Motor neuron (in vitro differentiated cells): ENCODE results near the gene CDH9. TPM values are rescaled to one million over a fixed set of nuclear protein-coding genes. Genes with fewer than 3 reads are reported as not detected.

Experiments used
- ATAC-seq, 8 experiments: fragments of 200-7000 bp; cut with Tn5 transposase; replicated peaks in 6 of 8; 2 replicates each; pipeline ENCODE4 v1.8.0; 2021; ENCODE audit warnings: mild to moderate bottlenecking in 8 of 8, moderate library complexity in 8 of 8
- H3K27ac ChIP-seq, 2 donors: fragments of 250-450 bp; sonication (Bioruptor Pico); 2 replicates each; pipeline ENCODE4 v1.9.0; 2021; ENCODE audit warnings: antibody characterized with exemption in 2 of 2, mild to moderate bottlenecking in 2 of 2, moderate library complexity in 1 of 2
- H3K4me1 ChIP-seq, 2 donors: fragments of 250-450 bp; sonication (Bioruptor Pico); replicated peaks in 1 of 2; 2 replicates each; pipeline ENCODE4 v1.6.1; 2021; ENCODE audit warnings: antibody characterized with exemption in 2 of 2, mild to moderate bottlenecking in 2 of 2, moderate library complexity in 1 of 2
- H3K4me3 ChIP-seq, 5 donors: fragments of 250-450 bp; sonication (Bioruptor Pico); 2 replicates each; pipeline ENCODE4 v1.9.0; 2021; ENCODE audit warnings: antibody characterized with exemption in 5 of 5, mild to moderate bottlenecking in 5 of 5, moderate library complexity in 4 of 5
- WGBS, 10 experiments: fragments of 450-650 bp; shearing (Covaris generic); methylation state at CpG; one replicate each; pipeline ENCODE4 v1.0.0; 2022; 5-methylcytosine and 5-hydroxymethylcytosine counted together
- in situ Hi-C, 9 experiments: fragments of 400-800 bp; cut with MboI; loops; one replicate each; pipeline ENCODE4 v1.15.0; 2021; ENCODE audit warnings: low sequenced_read_pairs in 9 of 9, low pct_unique_long_range_greater_than_20kb in 2 of 9; ENCODE audit not compliant: unreplicated experiment in 9 of 9
- total RNA-seq, 8 experiments: library from RNA; unstranded; fragments of 300-600 nt; gene quantifications; 2 replicates each; pipeline versions ENCODE4 v1.2.3 to v1.2.4, GENCODE V29; 2022

The CDH9 gene
- total RNA-seq, 8 experiments from 2014 or later, result 0.24 to 25.1 (median 1.1) TPM

DNA sequence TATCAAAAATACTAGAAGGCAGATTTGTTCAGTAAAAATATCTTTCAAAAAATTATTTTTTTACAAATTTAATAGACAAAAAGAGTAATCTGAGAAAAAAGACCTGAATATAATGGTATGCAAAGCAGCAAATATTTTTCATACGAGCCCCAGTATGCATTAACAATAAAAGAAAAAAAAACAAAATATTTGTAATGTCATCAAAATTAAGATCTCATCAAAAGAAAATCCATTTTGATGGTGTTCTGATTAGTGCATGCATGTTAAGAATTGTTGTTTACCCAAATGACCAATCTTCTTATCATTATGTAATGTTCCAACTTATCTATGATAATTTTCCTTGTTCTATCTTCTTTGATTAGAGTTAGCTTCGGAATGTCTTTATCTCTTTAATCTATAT lies 106.1 kb downstream of the CDH9 start:
- no peak overlapping the region for H3K4me3 ChIP-seq
- in situ Hi-C loops, result no loop called here
- no peak for ATAC-seq
- no peak overlapping the region for H3K27ac ChIP-seq
- WGBS, 10 experiments, result 4 to 100% (median 90%) methylated on average over 2 of the region's 2 CpGs
- H3K4me1 ChIP-seq, result no peaks in the 10 kb centered on the region

DNA sequence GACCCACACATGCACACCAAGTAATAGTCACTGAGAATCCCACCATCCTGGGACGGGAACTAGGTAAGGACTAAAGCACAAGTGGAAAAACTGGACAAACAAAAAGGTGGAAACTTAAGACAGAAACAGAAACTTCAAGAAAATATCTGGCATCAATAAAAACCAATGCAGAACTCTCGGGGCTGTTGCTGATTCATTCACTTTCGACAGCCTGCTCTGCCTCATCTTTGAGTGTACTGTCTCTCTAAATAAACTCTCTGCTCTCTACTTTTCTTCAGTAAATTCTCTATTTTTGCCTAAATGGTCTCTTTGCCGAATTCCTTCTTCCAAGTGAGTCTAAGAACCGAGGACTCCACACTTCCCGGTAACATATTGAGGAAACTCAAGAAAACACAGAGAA lies 116.9 kb downstream of the CDH9 start:
- H3K4me1 ChIP-seq, result no peaks in the 10 kb centered on the region
- 4 to 100% (median 88%) methylated on average over 4 to 6 of the region's 6 CpGs for WGBS, 10 experiments
- no peak for ATAC-seq
- no peak overlapping the region for H3K27ac ChIP-seq
- in situ Hi-C loops, result no loop called here
- H3K4me3 ChIP-seq, result no peak overlapping the region

DNA sequence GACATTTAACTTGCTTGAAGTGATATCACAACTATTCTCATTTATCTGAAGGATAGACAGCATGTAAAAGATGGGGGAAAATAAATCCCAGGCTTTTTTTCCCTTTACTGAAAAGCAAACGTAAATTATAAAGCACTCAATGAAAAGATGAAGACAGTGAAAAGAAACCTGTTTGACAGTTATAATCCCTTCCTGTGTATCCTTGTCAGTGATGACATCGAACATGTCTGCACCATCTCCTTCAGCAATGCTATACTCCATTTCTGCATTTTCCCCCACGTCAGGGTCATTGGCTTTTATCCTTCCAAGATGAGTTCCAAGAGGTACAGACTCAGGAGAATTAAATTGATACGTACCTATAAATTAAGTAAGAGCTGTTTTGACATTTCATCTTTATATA lies 134.9 kb downstream of the CDH9 start:
- H3K4me3 ChIP-seq, result no peak overlapping the region
- in situ Hi-C loops, result no loop called here
- no peak for ATAC-seq
- no peak overlapping the region for H3K27ac ChIP-seq
- WGBS, 10 experiments, result 10 to 100% (median 79%) methylated on average over 1 to 4 of the region's 4 CpGs
- H3K4me1 ChIP-seq, result no peaks in the 10 kb centered on the region

DNA sequence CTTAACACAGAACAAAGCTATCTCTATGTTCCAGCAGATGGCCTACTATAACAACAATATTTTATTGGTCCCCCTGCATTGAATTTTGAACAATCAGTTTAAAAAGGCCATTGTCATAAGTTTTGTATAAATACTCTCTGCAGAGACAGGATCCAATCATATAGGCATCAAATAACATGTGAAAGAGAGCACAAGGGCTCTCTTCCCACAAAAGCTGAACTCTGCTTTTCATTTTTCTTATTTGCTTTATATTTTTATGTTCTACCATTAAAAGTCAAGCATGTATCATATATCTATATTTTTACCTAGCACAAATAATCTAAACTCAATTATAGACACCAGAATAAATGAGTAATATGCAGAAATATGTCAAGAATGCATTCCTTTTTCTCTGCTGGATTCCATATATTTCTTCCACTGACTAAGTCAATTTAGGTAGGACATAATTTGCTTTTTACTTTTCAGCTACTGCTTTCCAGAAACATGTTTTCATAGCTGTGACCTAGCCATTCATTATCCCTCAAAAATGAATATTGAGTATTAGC lies 143.6 kb downstream of the CDH9 start:
- no peak for ATAC-seq
- Histone ChIP-seq H3K27ac (no peak overlapping the region), H3K4me1 (peaks cover 0 to 5% of the 10 kb centered on the region in 2 donors), H3K4me3 (no peak overlapping the region)
- in situ Hi-C loops, result no loop called here

DNA sequence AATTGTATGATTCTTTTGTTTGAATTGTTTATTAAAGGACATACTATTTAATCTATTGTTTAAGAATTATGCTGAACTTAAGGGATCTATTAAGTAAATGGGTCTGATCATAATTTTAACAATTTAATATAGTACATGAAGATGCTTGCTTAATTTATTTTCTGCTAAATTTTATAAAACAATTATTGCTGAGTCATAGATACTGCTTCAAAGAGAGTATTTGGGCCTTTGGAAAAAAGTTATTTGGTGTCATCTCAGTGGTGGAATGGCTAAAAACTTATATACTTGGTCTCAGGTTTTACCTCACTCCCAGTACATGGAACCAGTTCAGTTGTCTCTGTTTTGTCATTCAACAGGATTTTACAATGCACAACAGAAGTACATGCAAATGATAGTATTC lies 145.3 kb downstream of the CDH9 start:
- H3K4me3 ChIP-seq, result no peak overlapping the region
- in situ Hi-C loops, result no loop called here
- peaks cover 3 to 7% of the 10 kb centered on the region in 2 donors for H3K4me1 ChIP-seq
- no peak for ATAC-seq
- H3K27ac ChIP-seq, result no peak overlapping the region

DNA sequence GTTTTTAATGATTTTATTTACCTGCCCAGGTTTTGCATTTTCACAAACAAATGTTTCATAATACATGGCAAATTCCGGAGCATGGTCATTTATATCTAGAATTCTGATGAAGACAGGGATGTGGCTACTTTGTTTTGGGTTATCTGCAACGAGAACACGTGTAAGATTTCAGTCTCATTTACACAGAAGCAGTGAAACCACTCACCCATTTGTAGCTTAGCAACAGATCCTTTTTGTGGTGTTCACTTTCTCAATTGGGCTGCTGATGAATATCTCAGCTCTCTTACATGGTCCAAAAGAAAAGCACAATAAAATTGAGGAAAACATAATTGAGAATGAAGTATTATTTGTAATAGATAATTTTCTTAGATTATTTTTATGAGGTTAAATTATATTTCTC lies 148.6 kb downstream of the CDH9 start:
- Histone ChIP-seq H3K27ac (no peak overlapping the region), H3K4me3 (no peak overlapping the region), H3K4me1 (peaks cover 3 to 7% of the 10 kb centered on the region in 2 donors)
- in situ Hi-C loops, result no loop called here
- WGBS, 10 experiments, result 0 to 54% (median 6%) methylated on average over 1 to 3 of the region's 3 CpGs; no CpG with 5 or more reads in 1 of the 10 experiments
- peak in 4 of 8 experiments; percentile 35 to 69 (median 46) for ATAC-seq

DNA sequence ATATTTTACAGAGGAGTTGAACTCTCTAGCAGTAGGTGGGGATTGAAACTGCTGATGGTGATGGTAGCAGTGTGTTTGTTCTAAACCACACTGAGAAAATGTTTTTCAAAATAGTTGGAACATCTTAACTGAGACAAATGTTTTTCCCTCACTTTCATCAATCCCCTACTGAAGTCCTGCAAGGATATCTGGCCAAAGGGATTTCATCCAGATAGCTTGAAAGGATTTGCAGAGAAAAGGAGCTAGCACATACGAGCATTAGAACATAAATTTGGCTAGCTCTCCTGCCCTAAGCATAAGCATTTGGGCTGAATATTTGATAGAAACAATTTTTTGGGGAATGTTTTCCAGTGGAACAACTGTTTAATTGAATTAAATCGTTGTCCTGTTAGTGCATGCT lies 153.9 kb downstream of the CDH9 start:
- no peak for ATAC-seq
- Histone ChIP-seq H3K4me1 (peaks cover 0 to under 1% of the 10 kb centered on the region in 2 donors), H3K4me3 (no peak overlapping the region), H3K27ac (no peak overlapping the region)
- WGBS, 10 experiments, result 0 to 94% (median 57%) methylated on average over 1 to 2 of the region's 2 CpGs; no CpG with 5 or more reads in 1 of the 10 experiments
- in situ Hi-C loops, result no loop called here

DNA sequence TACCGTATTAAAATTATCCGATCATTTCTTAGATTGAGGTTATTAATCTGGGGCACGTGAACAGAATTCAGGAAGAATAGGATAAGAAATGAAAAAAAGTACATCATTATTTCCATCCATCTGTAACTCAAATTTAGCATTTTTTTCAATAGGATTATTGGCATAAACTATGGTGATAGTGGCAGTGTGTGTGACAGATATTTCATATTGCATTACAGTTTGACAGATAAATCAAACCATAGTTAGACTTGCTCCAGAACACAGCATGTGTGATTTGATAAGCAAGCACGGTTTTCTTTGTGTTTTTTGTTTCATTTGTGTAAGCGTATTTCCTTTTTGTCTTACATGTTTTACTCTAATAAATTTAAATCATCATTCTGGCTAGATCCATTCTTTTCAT lies 155.0 kb downstream of the CDH9 start:
- 22 to 100% (median 75%) methylated on average over 1 to 5 of the region's 5 CpGs; no CpG with 5 or more reads in 1 of the 10 experiments for WGBS, 10 experiments
- in situ Hi-C loops, result no loop called here
- H3K4me1 ChIP-seq, result no peaks in the 10 kb centered on the region
- no peak overlapping the region for H3K27ac ChIP-seq
- H3K4me3 ChIP-seq, result no peak overlapping the region
- no peak for ATAC-seq

DNA sequence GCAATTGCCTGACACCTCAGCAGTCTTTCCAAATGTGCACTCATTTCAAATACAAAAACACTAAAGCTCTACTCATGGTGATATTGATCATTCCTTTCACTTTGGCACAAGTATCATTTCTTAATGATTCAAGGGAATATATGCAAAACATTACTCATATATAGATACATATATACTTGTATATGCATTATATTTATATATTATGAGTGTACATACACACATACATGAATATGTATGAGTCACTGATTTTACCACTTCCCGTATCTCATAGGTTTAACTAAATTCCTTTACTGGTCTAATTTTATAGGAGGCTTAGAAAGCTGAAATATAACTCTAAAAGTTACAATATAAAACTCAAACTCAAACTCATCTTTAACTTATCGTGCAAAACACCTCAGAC lies 156.5 kb downstream of the CDH9 start:
- H3K27ac ChIP-seq, result no peak overlapping the region
- 0 to 100% (median 50%) methylated on average over 1 to 2 of the region's 2 CpGs; no CpG with 5 or more reads in 1 of the 10 experiments for WGBS, 10 experiments
- no peak overlapping the region for H3K4me3 ChIP-seq
- H3K4me1 ChIP-seq, result no peaks in the 10 kb centered on the region
- in situ Hi-C loops, result no loop called here
- ATAC-seq, result no peak

DNA sequence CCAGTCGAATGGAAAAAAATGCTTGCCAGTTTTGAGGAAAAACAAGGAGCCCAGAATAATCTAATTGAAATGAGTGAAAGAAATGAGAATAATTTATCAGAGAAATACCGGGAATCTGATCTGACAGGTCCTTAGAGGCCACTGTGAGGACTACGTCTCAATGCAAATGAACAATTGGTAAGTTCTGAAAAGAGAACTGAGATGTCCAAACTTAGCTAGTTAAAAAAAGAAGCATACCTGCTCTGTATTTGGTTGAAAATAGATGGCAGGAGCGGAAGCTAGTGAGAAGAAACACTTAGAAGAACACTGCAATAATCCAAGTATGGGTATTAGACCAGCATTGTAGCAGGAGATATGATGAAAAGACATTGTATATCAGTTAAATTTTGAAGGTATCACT lies 161.2 kb downstream of the CDH9 start:
- no peak for ATAC-seq
- H3K27ac ChIP-seq, result no peak overlapping the region
- H3K4me1 ChIP-seq, result no peaks in the 10 kb centered on the region
- in situ Hi-C loops, result no loop called here
- H3K4me3 ChIP-seq, result no peak overlapping the region
- WGBS, 10 experiments, result 17 to 91% (median 78%) methylated on average over 2 to 4 of the region's 4 CpGs

DNA sequence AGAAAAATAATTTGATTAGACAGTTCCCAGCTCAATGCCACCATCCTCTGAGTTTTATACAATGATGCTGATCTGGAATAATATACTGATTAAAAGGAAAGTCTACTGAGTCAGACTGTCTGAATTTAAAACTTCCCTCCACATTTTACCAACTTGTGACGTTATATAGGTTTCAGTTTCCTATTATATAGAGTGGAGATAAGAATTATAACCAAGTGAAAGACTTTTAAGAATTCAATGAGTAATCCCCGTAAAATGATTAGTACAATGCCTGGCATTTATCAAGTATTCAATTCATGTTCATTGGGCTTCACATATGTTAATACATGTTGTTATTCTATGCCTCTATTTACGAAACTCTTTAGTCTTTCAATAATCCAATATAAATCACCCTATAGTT lies 166.0 kb downstream of the CDH9 start:
- ATAC-seq, result no peak
- in situ Hi-C loops, result no loop called here

DNA sequence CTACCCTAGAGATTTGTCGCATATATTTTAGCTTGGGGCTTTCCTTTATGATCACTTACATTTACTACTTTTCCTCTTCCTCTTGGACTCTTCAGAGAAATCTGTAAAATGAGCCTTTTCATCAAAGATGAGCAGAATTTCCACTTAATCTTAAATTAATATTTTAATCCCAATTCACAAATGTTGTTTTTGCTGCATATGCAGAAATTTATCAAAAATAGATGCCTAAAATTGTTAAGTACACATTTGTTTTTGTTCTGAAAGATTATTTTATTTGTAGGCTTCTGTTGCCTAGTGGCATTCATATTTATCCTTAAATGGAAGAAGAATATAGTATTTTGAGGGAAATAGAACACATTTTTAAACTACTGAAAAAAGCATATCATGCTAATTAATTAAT lies 168.6 kb downstream of the CDH9 start:
- ATAC-seq, result no peak
- 0 to 100% (median 68%) methylated on average over 1 of the region's 1 CpG; no CpG with 5 or more reads in 2 of the 10 experiments for WGBS, 10 experiments
- H3K27ac ChIP-seq, result no peak overlapping the region
- no peak overlapping the region for H3K4me3 ChIP-seq
- in situ Hi-C loops, result no loop called here
- no peaks in the 10 kb centered on the region for H3K4me1 ChIP-seq

More for the DNA sequence above, 166.0 kb downstream of the CDH9 start:
- Histone ChIP-seq H3K4me3 (no peak overlapping the region), H3K27ac (no peak overlapping the region), H3K4me1 (no peaks in the 10 kb centered on the region)
- WGBS, 10 experiments, result 0 to 91% (median 57%) methylated on average over 2 to 3 of the region's 3 CpGs; no CpG with 5 or more reads in 1 of the 10 experiments

DNA sequence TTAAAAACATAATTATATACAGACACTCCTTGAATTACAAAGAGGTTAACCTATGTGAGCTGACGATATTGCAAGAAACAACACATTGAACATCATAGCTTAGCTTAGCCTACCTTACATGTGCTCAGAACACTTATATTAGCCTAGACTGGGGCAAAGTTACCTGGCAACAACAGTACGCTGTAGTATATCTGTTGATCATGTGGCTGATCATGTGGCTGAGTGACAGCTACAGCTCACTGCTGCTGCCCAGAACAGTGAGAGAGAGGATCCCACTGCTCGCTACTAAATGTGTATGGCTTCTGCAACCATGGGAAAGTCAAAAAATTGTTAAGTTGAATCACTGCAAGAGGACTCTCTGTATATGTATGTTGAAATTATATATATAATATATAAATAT lies 169.9 kb downstream of the CDH9 start:
- in situ Hi-C loops, result no loop called here
- H3K4me3 ChIP-seq, result no peak overlapping the region
- no peak for ATAC-seq
- 33 to 100% (median 83%) methylated on average over 1 to 3 of the region's 3 CpGs; no CpG with 5 or more reads in 3 of the 10 experiments for WGBS, 10 experiments
- no peak overlapping the region for H3K27ac ChIP-seq
- no peaks in the 10 kb centered on the region for H3K4me1 ChIP-seq

DNA sequence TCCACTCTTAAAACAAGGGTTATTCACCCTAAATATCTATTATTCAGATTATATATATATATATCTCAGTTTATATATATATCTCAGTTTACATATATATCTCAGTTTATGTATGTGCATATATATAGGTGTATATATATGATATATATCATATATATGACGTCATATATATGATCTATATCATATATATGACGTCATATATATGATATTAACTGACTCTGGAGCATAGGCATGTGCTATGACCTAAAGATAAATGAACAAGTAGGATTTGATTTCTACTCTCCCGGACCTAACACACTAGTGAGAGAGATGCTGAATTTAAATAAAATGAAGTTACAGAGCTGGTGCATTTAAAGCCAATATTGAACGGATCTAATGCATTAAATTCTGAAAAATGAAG lies 174.3 kb downstream of the CDH9 start:
- WGBS, 10 experiments, result 4 to 100% (median 76%) methylated on average over 1 to 4 of the region's 4 CpGs; no CpG with 5 or more reads in 1 of the 10 experiments
- no peak for ATAC-seq

More for the DNA sequence above, 174.3 kb downstream of the CDH9 start:
- in situ Hi-C loops, result no loop called here
- Histone ChIP-seq H3K27ac (no peak overlapping the region), H3K4me1 (no peaks in the 10 kb centered on the region), H3K4me3 (no peak overlapping the region)
